Activated CD4-positive, alpha-beta T cell treated with anti-CD3 and anti-CD28 coated beads, Interleukin-2, amount 50 U/mL, for 16 hours (primary cell): ENCODE data around the gene SLC38A9.
"Not testable (repeated sequence)": the region's sequence is repeated elsewhere in the genome, so short reads cannot be mapped to it uniquely, and the experiment has no call there.

ENCODE experiments used
- DNase-seq: peaks from one replicate; pipeline ENCODE4 v3.0.0-alpha.2; 2020

Gene SLC38A9

GRCh38 chr5:55608595-55609349 is 103.4 kb downstream of the SLC38A9 start:
- no peak for DNase-seq

GRCh38 chr5:55607309-55607708 is 104.8 kb downstream of the SLC38A9 start:
- not testable (repeated sequence) for DNase-seq

- DNase-seq, result no peak
Observed at GRCh38 chr5:55604611-55605067, 107.5 kb downstream of the SLC38A9 start.

- DNase-seq, result no peak
Observed at GRCh38 chr5:55603922-55604321, 108.2 kb downstream of the SLC38A9 start.

- no peak for DNase-seq
Observed at GRCh38 chr5:55601628-55602027, 110.5 kb downstream of the SLC38A9 start.

- no peak for DNase-seq
Observed at GRCh38 chr5:55601204-55601618, 110.9 kb downstream of the SLC38A9 start.

- DNase-seq, result no peak
Observed at GRCh38 chr5:55600497-55601203, 111.5 kb downstream of the SLC38A9 start.

- no peak for DNase-seq
Observed at GRCh38 chr5:55600086-55600485, 112.0 kb downstream of the SLC38A9 start.

- DNase-seq, result no peak
Observed at GRCh38 chr5:55599148-55600050, 112.7 kb downstream of the SLC38A9 start.

GRCh38 chr5:55597014-55597981 is 114.8 kb downstream of the SLC38A9 start:
- DNase-seq, result no peak

- no peak for DNase-seq
Observed at GRCh38 chr5:55594671-55595070, 117.5 kb downstream of the SLC38A9 start.

GRCh38 chr5:55593115-55593472 is 119.0 kb downstream of the SLC38A9 start:
- no peak for DNase-seq

GRCh38 chr5:55592388-55593114 is 119.6 kb downstream of the SLC38A9 start:
- no peak for DNase-seq

- DNase-seq, result no peak
Observed at GRCh38 chr5:55591686-55592085, 120.4 kb downstream of the SLC38A9 start.

GRCh38 chr5:55585206-55585610 is 126.9 kb downstream of the SLC38A9 start:
- DNase-seq, result no peak

- no peak for DNase-seq
Observed at GRCh38 chr5:55584398-55585205, 127.5 kb downstream of the SLC38A9 start.

GRCh38 chr5:55583578-55583977 is 128.5 kb downstream of the SLC38A9 start:
- DNase-seq, result no peak

GRCh38 chr5:55582256-55582655 is 129.9 kb downstream of the SLC38A9 start:
- DNase-seq, result no peak

GRCh38 chr5:55580042-55580441 is 132.1 kb downstream of the SLC38A9 start:
- DNase-seq, result no peak

- DNase-seq, result no peak
Observed at GRCh38 chr5:55578771-55579170, 133.4 kb downstream of the SLC38A9 start.
